Measurements from ENCODE around the gene FREM1. TPM values are rescaled to one million over a fixed set of nuclear protein-coding genes. Genes with fewer than 3 reads are reported as not detected.

The FREM1 gene
- polyA plus RNA-seq, 1 donor from 2014 or later: 2.3 TPM

- H3K9me2 ChIP-seq (ENCODE audit: insufficient read depth, low read length): no peaks in the 10 kb centered on the region
- TF ChIP-seq REST (IDR thresholded peaks at IDR 0.05; ENCODE audit: borderline replicate concordance): no peak
- TF ChIP-seq TAF1 (IDR thresholded peaks at IDR 0.05; ENCODE audit: low read depth): no peak
- TF ChIP-seq SMC3 (conservative IDR thresholded peaks at IDR 0.05; ENCODE audit: poor library complexity): no peak
- TF ChIP-seq MXI1 (conservative IDR thresholded peaks at IDR 0.05; ENCODE audit: poor library complexity, severe bottlenecking): no peak
- no peak for TF ChIP-seq EP300 (conservative IDR thresholded peaks at IDR 0.05; ENCODE audit: poor library complexity, severe bottlenecking)
- no peak for TF ChIP-seq EZH2 (IDR thresholded peaks at IDR 0.05; ENCODE audit: borderline replicate concordance, insufficient read depth, low read length, poor library complexity, severe bottlenecking)
- TF ChIP-seq RAD21 (conservative IDR thresholded peaks at IDR 0.05): no peak
- TF ChIP-seq POLR2AphosphoS5 (IDR thresholded peaks at IDR 0.05): no peak
- TF ChIP-seq, protein P1, sequence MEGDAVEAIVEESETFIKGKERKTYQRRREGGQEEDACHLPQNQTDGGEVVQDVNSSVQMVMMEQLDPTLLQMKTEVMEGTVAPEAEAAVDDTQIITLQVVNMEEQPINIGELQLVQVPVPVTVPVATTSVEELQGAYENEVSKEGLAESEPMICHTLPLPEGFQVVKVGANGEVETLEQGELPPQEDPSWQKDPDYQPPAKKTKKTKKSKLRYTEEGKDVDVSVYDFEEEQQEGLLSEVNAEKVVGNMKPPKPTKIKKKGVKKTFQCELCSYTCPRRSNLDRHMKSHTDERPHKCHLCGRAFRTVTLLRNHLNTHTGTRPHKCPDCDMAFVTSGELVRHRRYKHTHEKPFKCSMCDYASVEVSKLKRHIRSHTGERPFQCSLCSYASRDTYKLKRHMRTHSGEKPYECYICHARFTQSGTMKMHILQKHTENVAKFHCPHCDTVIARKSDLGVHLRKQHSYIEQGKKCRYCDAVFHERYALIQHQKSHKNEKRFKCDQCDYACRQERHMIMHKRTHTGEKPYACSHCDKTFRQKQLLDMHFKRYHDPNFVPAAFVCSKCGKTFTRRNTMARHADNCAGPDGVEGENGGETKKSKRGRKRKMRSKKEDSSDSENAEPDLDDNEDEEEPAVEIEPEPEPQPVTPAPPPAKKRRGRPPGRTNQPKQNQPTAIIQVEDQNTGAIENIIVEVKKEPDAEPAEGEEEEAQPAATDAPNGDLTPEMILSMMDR (IDR thresholded peaks at IDR 0.05; ENCODE audit: poor library complexity, severe bottlenecking): no peak
- H3K27me3 ChIP-seq (ENCODE audit: insufficient read depth, low read depth, low read length): no peaks in the 10 kb centered on the region
- no peaks in the 10 kb centered on the region for H3K9me3 ChIP-seq (ENCODE audit: low read length)
- no peak overlapping the region for H2AFZ ChIP-seq (ENCODE audit: low read depth, low read length)
- no peak overlapping the region for H3K9ac ChIP-seq (ENCODE audit: low read length)
- H3K4me2 ChIP-seq (ENCODE audit: low read length): no peak overlapping the region
- H3K36me3 ChIP-seq (ENCODE audit: insufficient read depth, low read length): no peaks in the 10 kb centered on the region
- H4K20me1 ChIP-seq (ENCODE audit: insufficient read depth): no peaks in the 10 kb centered on the region
- no peak overlapping the region for H3K27ac ChIP-seq (ENCODE audit: low read length)
- H3K79me2 ChIP-seq (replicated peaks; ENCODE audit: insufficient read depth, low read length): no peaks in the 10 kb centered on the region
- H3F3A ChIP-seq (ENCODE audit: insufficient read depth, low read length, poor library complexity, severe bottlenecking): no peaks in the 10 kb centered on the region
- H3K4me3 ChIP-seq (ENCODE audit: low read length): no peak overlapping the region
Observed at GRCh38 chr9:14760060-14760459, 150.2 kb downstream of the FREM1 start.

DNA sequence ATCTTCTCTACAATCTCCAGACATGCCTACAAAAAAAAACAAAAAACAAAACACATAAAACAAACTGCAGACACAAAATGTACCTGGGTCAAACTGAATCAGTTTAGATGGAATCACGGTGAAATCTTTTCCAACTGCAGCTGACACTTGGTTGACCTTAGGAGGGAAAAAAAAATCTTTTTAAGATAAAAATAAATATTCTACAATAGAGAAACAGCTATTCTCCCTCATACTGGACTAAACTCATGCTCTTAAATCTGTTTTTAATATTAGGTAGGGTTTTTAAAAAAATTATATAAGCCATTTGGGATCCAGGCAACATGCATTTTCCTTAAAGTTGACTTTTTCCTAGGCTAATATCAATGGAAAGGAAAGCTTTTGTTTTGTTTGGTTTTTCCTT, 153.9 kb downstream of the FREM1 start:
- no peaks in the 10 kb centered on the region for H4K20me1 ChIP-seq (ENCODE audit: insufficient read depth)
- H3K9me2 ChIP-seq (ENCODE audit: insufficient read depth, low read length): no peaks in the 10 kb centered on the region
- no peaks in the 10 kb centered on the region for H3K27me3 ChIP-seq (ENCODE audit: insufficient read depth, low read depth, low read length)
- H3K4me3 ChIP-seq (ENCODE audit: low read length): no peak overlapping the region
- no peak overlapping the region for H2AFZ ChIP-seq (ENCODE audit: low read depth, low read length)
- no peak overlapping the region for H3K27ac ChIP-seq (ENCODE audit: low read length)
- H3K79me2 ChIP-seq (replicated peaks; ENCODE audit: insufficient read depth, low read length): no peaks in the 10 kb centered on the region
- no peaks in the 10 kb centered on the region for H3K36me3 ChIP-seq (ENCODE audit: insufficient read depth, low read length)
- no peaks in the 10 kb centered on the region for H3F3A ChIP-seq (ENCODE audit: insufficient read depth, low read length, poor library complexity, severe bottlenecking)
- no peak overlapping the region for H3K9ac ChIP-seq (ENCODE audit: low read length)
- TF ChIP-seq, protein P1 (IDR thresholded peaks at IDR 0.05; ENCODE audit: poor library complexity, severe bottlenecking): no peak
- TF ChIP-seq POLR2AphosphoS5 (IDR thresholded peaks at IDR 0.05): no peak
- no peak for TF ChIP-seq SMC3 (conservative IDR thresholded peaks at IDR 0.05; ENCODE audit: poor library complexity)
- no peak for TF ChIP-seq RAD21 (conservative IDR thresholded peaks at IDR 0.05)
- no peak for TF ChIP-seq EP300 (conservative IDR thresholded peaks at IDR 0.05; ENCODE audit: poor library complexity, severe bottlenecking)
- no peak for TF ChIP-seq MXI1 (conservative IDR thresholded peaks at IDR 0.05; ENCODE audit: poor library complexity, severe bottlenecking)
- TF ChIP-seq REST (IDR thresholded peaks at IDR 0.05; ENCODE audit: borderline replicate concordance): no peak
- TF ChIP-seq TAF1 (IDR thresholded peaks at IDR 0.05; ENCODE audit: low read depth): no peak
- no peak for TF ChIP-seq EZH2 (IDR thresholded peaks at IDR 0.05; ENCODE audit: borderline replicate concordance, insufficient read depth, low read length, poor library complexity, severe bottlenecking)
- no peaks in the 10 kb centered on the region for H3K9me3 ChIP-seq (ENCODE audit: low read length)
- no peak overlapping the region for H3K4me2 ChIP-seq (ENCODE audit: low read length)

All from neural cell (in vitro differentiated cells).